Skeletal muscle satellite cell (primary cell): ENCODE results near the gene LZTR1.

Source experiments
- H3K27me3 ChIP-seq: 2 replicates; pipeline ENCODE4 v1.7.0; 2013; ENCODE audit warnings: low read length; ENCODE audit not compliant: control insufficient read depth, insufficient read depth
- H3K36me3 ChIP-seq: 2 replicates; pipeline ENCODE4 v1.7.0; 2013; ENCODE audit warnings: mild to moderate bottlenecking, control low read depth, low read length; ENCODE audit not compliant: insufficient read depth
- H3K4me1 ChIP-seq: 2 replicates; pipeline ENCODE4 v1.7.0; 2013; ENCODE audit warnings: low read length; ENCODE audit not compliant: control insufficient read depth, insufficient read depth
- H3K4me2 ChIP-seq: 2 replicates; pipeline ENCODE4 v1.7.0; 2013; ENCODE audit warnings: mild to moderate bottlenecking, low read length
- H3K4me3 ChIP-seq: 2 replicates; pipeline ENCODE4 v1.7.0; 2013; ENCODE audit warnings: low read length
- H3K9ac ChIP-seq: 2 replicates; pipeline ENCODE4 v1.7.0; 2013; ENCODE audit warnings: mild to moderate bottlenecking, low read depth, low read length, moderate library complexity
- H3K9me3 ChIP-seq: replicated peaks from 2 replicates; pipeline ENCODE4 v1.7.0; 2013; ENCODE audit warnings: mild to moderate bottlenecking, control low read depth, low read length

Gene LZTR1

DNA sequence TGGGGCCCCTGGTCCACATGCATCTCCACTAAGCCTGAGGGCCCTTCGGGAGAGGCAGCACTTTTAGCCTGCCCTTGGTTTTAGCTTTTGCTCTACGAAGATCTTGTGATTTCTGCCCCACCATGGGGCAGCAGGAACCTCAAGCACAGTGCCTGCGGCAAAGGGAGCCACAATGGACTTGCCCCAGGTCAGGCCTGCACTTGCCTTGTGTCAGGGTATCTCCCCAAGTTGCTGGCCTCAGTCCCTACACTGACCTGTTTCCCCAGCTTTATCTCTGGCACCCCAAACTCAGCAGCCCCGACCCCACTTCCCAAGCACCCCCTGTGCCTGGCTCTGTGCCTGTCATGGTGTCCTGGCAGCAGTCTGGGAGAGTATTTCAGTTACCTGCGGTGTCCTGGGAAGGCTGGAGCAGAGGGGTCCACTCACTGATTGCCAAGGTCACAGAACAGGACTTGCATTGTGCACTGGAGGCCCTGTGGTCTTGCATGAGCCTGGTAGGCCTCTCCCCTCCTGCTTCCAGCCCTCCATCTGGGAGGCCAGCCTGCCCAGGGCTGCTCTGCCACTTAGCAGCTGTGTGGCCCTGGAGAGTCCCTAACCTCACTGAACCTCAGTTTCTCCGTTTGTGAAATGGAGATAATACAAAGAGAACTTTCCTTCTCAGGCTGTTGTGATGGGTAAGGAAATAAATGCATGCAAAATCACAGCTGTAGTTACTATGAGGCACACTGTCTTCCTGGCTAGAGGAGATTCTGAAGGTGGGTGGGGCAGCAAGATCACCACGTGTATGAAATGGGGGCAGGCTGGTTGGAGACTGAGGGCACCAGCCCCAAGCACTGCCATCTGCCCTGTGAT lies 18.7 kb upstream of the LZTR1 start:
- Histone ChIP-seq H3K9ac (no peak overlapping the region), H3K27me3 (peaks cover 23% of the 10 kb centered on the region), H3K4me3 (no peak overlapping the region), H3K9me3 (no peaks in the 10 kb centered on the region), H3K4me1 (no peaks in the 10 kb centered on the region), H3K4me2 (no peak overlapping the region), H3K36me3 (no peaks in the 10 kb centered on the region)

DNA sequence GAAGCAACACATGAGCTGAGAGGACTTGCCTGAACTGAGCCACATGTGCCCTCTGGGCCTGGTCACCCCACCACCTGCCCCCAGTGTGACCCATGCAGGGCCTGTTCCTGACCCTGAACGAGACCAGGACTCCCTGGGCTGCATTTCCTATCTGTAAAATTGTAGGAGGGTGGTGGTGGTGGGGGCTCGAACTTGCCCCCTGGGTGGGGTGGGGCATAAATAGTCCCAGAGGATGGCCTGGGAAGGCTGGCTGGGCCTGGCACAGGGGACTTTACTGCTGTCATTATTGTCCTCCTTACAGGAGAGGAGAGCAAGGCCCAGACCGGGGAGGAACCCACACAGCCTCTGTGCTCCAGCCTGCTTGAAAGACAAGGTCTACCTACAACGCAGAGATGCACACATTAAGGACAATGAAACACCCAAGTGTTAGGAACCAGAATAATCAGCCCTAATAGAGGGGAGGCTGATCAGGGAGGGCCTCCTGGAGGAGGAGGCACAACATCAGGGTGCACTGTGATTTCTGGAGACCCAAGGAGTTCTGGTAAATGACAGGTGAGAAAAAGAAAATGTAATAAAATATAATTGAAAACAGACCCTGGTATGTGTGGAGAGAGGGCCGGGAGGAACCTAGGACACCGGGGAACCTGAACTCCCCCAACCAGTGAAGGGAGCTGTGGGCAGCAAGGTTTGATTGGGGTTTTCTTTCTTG lies 17.9 kb upstream of the LZTR1 start:
- no peaks in the 10 kb centered on the region for H3K4me1 ChIP-seq
- H3K4me3 ChIP-seq: no peak overlapping the region
- no peaks in the 10 kb centered on the region for H3K36me3 ChIP-seq
- H3K9me3 ChIP-seq: no peaks in the 10 kb centered on the region
- no peak overlapping the region for H3K9ac ChIP-seq
- H3K4me2 ChIP-seq: peak overlapping the region; percentile 54
- peaks cover 23% of the 10 kb centered on the region for H3K27me3 ChIP-seq

DNA sequence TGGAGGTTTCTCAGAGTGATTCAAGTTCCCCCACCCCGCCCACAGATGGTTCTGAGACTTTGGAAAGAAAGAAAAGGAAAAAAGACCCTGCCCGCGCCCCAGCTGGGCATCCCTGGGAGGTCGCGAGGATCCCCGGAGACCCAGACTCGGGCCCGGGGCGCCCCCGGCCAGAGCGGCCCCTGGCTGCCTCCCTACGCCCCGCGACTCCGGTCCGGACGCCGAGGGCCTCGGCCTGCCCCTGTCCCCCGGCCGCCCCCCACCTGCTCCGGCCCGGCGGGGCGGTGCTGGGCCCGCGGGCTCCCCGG lies 17.3 kb upstream of the LZTR1 start:
- Histone ChIP-seq H3K4me1 (no peaks in the 10 kb centered on the region), H3K9ac (no peak overlapping the region), H3K4me2 (peak overlapping the region; percentile 54), H3K4me3 (no peak overlapping the region), H3K9me3 (no peaks in the 10 kb centered on the region), H3K27me3 (peaks cover 23% of the 10 kb centered on the region), H3K36me3 (no peaks in the 10 kb centered on the region)

DNA sequence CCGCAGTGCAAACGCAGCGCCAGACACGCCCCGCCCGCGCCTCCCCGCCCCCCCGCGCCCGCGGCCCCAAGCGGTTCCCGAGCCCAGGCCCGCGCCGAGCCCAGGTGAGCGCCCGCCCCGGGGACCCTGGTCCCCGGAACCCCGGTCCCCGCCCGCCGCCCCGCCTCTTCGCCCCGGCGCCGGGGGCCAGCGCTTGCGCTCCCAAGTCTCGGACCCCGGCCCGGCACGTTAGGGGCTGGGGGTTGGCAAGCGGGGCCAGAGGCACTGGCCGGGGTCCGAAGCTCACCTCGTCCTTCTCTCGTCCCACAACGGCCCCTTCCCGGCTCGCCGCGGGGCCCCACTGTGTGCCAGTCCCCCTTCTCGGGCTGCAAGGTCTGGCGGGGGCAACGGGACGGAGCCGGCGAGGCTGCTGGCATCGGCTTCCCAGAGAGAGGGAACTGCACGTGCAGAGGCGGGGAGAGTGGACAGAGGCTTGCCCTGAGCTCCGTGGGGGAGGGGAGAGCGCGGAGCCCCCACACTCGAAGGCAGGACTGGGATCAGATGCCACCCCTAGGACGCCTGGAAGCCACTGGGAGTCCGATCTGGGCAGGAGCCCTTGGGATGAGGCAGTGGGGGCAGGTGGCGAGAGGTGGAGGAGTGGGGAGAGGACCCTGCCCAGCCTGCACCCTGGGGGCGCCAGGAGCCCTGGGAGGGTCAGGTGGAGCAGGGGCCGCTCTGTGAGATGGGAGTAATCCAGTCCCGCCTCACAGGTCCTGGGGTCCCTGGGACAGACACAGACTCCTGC lies 16.8 kb upstream of the LZTR1 start:
- Histone ChIP-seq H3K4me1 (no peaks in the 10 kb centered on the region), H3K4me3 (peak overlapping the region; percentile 42), H3K9me3 (no peaks in the 10 kb centered on the region), H3K36me3 (no peaks in the 10 kb centered on the region), H3K4me2 (peak overlapping the region; percentile 65), H3K27me3 (peaks cover 23% of the 10 kb centered on the region), H3K9ac (no peak overlapping the region)

DNA sequence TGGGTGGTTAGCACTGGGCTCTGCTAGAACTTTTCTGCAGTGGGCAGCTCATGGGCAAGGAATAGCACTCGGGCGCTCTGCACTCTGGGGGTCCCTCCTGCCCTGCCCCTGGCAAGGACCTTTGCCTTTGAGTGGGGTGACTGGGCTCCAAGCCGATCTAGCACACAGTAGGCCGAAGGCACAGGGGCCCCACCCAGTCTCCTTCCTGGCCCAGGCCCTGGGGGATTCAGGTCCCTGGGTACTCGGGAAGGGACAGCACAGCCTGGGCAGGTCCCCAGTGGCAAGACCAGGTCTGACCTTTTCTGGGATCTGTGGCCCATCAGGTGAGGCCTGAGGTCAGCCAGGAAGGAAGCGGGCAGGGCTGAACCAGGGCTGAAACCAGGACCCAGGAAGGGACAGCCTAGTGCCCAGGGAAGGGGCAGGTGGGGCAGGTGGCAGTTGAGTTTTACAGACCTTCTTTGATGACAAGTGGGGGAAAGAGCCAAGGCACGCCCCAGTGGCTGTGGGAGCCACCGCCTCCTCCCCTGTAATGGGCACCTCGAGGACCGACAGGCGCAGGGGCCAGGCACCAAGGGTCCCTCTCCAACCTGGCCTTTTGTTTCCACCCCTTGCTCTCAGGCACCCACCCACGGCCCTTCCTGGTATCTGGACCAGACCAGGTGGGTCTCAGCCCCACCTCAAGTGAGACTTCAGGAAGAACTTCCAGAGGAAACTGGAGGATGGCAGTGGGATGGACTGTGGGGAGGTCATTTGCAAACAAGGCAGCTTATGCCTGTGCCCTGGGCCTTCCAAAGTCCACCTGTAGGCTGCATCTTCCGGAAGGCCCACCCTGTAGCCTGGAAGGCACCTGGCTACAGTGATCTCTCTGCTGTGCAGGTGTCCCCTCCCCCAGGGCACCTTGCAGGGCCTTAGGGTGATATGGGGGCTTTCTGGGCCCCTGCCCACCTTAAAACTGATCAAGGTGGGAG lies 15.9 kb upstream of the LZTR1 start:
- Histone ChIP-seq H3K4me1 (no peaks in the 10 kb centered on the region), H3K4me2 (no peak overlapping the region), H3K4me3 (no peak overlapping the region), H3K9me3 (no peaks in the 10 kb centered on the region), H3K36me3 (no peaks in the 10 kb centered on the region), H3K27me3 (peaks cover 23% of the 10 kb centered on the region), H3K9ac (no peak overlapping the region)

DNA sequence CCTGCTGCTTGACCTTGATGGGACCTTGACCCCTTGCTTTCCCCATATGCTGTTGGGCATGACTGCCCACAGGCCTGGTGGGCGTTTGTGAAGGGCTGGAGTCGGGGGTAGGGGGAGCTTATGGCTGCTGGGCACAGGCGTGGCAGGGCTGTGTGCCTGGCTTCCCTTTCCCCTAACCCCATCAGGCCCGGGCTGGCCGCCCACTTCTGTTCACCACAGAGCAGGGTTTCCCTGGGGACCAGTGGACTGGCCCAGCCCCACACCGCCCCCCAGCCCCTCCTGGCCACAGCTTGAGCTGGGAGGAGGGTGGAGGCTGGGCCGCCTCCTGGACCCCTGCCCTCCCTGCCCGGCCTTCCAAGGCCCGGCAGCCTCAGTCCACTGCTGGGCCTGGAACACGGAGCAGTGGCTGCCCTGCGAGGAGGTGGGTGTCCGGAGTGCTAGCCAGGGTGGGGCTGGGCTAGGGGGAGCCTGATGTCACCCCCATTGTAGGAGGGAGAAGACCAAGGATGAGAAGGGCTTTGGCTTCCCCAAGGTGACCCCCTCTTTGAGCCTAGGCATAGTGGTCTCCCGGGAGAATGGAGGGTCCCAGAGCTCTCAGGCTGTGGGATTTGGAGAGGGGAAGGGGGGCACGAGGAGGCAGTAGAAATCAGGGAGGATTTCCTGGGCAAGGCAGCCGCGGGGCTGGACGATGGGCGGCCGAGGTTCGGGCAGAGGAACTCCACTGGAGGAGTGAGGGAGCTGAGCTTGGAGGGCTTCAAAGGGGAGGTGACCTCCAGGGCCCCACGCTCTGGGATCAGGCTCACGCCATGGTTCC lies 15.0 kb upstream of the LZTR1 start, which contains the start of gene AIFM3:
AIFM3 (plus strand) TSS at position 373 of the 814 bp plus-strand sequence. CDS start 690 bp downstream, outside the sequence.
- peaks cover 23% of the 10 kb centered on the region for H3K27me3 ChIP-seq
- no peaks in the 10 kb centered on the region for H3K9me3 ChIP-seq
- no peak within 1 kb of the TSS for H3K4me2 ChIP-seq
- no peak within 1 kb of the TSS for H3K4me3 ChIP-seq
- no peaks in the 10 kb centered on the region for H3K36me3 ChIP-seq
- no peaks in the 10 kb centered on the region for H3K4me1 ChIP-seq
- H3K9ac ChIP-seq: no peak within 1 kb of the TSS

DNA sequence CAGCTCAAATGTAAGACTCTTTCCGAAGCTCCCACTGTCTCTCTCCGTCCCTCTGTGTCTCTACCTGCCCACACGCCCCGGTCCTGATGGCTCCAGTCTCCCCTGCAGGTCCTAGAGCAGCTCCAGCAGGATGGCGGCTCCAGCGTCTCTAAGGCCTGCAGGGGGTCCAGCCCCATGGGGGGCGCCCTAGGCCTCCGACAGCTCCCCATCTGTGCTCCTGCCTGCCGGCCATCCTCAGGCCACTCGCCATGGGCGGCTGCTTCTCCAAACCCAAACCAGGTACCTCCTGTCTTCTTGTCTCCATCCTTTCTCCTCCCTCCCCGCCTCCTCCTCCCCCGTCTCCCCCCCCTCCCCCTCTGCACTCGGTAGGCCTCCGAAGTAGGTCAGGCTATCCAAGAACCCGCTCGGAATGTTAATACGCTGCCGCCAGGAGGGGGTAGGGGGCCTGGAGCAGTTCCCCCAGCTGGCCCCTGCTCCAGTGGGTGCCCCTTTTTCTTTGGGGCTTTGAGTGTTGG lies 14.3 kb upstream of the LZTR1 start:
- no peak overlapping the region for H3K9ac ChIP-seq
- H3K27me3 ChIP-seq: peaks cover 23% of the 10 kb centered on the region
- no peaks in the 10 kb centered on the region for H3K4me1 ChIP-seq
- no peaks in the 10 kb centered on the region for H3K36me3 ChIP-seq
- H3K9me3 ChIP-seq: no peaks in the 10 kb centered on the region
- H3K4me3 ChIP-seq: no peak overlapping the region
- H3K4me2 ChIP-seq: no peak overlapping the region

DNA sequence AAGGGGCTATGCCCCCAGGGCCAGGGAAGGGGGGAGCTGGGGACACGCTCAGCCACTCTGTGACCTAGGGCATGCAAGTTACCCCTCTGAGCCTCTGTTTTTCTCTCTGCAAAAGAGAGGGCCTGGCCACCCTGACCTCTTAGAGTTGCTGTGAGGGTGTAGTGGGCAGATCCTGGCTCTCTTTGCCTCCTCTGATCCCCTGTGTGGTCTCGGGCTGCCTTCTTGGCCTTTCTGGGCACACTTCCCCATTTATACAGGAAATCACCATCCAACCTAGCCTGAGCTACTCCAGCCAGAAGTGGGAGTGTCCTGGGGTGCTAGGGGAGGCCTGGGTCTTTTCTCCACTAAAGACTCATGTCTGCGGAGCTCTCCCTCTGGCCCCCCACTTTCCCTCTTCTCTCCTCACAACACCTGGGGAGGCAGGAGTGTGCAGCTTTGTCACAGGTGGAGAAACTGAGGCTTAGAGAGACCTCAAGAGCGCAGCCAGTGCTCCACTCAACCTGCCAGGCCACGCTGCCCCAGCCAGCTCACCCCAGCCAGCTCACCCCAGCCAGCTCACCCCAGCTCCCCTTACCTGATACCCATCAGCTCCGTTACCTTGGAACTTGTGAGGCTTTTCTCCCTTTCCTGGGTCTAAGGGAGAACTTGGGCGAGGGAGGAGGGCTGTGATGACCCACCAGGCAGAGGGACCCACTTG lies 13.7 kb upstream of the LZTR1 start:
- Histone ChIP-seq H3K4me3 (no peak overlapping the region), H3K27me3 (peaks cover 21% of the 10 kb centered on the region), H3K4me2 (no peak overlapping the region), H3K9ac (no peak overlapping the region), H3K9me3 (no peaks in the 10 kb centered on the region), H3K4me1 (no peaks in the 10 kb centered on the region), H3K36me3 (no peaks in the 10 kb centered on the region)

DNA sequence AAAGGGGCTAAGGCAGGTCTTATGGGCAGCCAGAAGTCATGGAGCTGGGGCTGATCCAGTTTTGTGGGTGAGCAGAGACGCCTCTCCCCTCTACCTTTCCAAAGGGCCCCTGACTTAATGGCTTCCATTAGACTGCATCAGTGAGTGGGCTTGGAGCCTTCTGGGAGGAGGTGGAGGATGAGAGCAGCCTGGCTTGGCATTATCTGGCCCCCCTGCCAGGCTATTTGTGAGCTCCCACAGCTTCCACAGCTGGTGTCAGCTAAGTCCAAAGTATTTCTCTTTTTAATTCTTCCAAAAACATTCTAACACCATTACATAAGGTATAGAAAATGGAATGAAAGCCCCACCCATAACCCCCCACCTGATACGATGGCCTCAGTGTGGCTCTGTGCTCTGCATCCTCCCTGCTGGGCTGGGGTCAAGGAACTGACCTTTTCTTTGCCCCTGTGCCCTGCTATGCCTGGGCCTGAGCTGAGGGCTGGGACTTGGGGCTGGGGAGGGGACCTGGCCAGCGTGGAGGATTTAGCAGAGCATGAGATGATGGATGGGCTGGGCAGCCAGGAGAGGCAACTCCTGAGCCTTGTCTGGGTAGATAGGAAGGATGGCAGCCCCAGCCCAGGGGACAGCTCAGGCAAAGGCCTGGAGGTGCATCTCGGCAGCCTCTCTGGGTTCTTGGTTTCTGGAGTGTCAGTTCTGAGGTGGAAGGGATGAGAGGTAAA lies 11.0 kb upstream of the LZTR1 start:
- H3K27me3 ChIP-seq: peaks cover 11% of the 10 kb centered on the region
- H3K36me3 ChIP-seq: no peaks in the 10 kb centered on the region
- H3K4me2 ChIP-seq: no peak overlapping the region
- no peak overlapping the region for H3K4me3 ChIP-seq
- no peaks in the 10 kb centered on the region for H3K9me3 ChIP-seq
- H3K4me1 ChIP-seq: no peaks in the 10 kb centered on the region
- no peak overlapping the region for H3K9ac ChIP-seq
